BLaER1 (cell line): Measurements from ENCODE around the gene P2RX2.
A peak's percentile ranks its signal among the peaks of the same experiment; 100 is the strongest.

ENCODE experiments used
- H3K27ac ChIP-seq: shearing (Covaris generic); formaldehyde crosslinking; 2 replicates; pipeline ENCODE4 v1.8.1; 2022
- H3K27me3 ChIP-seq: shearing (Covaris generic); formaldehyde crosslinking; 2 replicates; pipeline ENCODE4 v1.8.1; 2022
- H3K36me3 ChIP-seq: shearing (Covaris generic); formaldehyde crosslinking; 2 replicates; pipeline ENCODE4 v1.8.1; 2022
- H3K4me1 ChIP-seq: shearing (Covaris generic); formaldehyde crosslinking; 2 replicates; pipeline ENCODE4 v1.8.1; 2022
- H3K4me2 ChIP-seq: shearing (Covaris generic); formaldehyde crosslinking; 2 replicates; pipeline ENCODE4 v1.8.1; 2022
- H3K4me3 ChIP-seq: shearing (Covaris generic); formaldehyde crosslinking; 2 replicates; pipeline ENCODE4 v1.8.1; 2022
- H3K9ac ChIP-seq: shearing (Covaris generic); formaldehyde crosslinking; 2 replicates; pipeline ENCODE4 v1.8.1; 2022
- H3K9me3 ChIP-seq: shearing (Covaris generic); formaldehyde crosslinking; 2 replicates; pipeline ENCODE4 v1.8.1; 2022
- H4K20me1 ChIP-seq: shearing (Covaris generic); formaldehyde crosslinking; 2 replicates; pipeline ENCODE4 v1.8.1; 2022
- Cebpa-rat ChIP-seq: shearing (Covaris generic); IDR thresholded peaks from 2 replicates; pipeline ENCODE4 v1.8.1; 2022

The P2RX2 gene

DNA sequence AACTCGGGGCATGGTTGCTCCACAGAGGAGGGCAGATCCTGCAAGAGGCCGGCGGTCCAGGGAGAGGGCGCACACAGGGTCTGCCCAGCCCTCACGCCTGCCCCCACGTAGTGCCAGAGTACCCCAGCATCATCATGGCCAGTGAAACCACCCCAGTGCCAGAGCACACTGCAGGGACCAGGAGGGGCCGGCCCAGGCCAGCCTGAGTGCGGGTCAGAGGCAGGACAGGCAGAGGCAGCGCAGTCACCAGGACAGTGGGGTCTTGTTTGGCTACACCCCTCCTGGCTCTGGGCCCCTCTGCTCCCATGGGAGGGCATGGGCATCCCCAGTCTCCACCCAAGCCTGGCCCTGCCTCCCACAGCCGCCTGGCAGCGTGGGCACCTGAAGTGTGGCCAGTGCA is 42.9 kb upstream of the P2RX2 start:
- Histone ChIP-seq H3K27me3 (no peaks in the 10 kb centered on the region), H4K20me1 (peaks cover 99% of the 10 kb centered on the region), H3K4me3 (no peak overlapping the region), H3K4me1 (peaks cover 12% of the 10 kb centered on the region; the same call in 1 of the 2 replicates), H3K36me3 (peaks cover 98% of the 10 kb centered on the region), H3K9me3 (no peaks in the 10 kb centered on the region), H3K4me2 (no peak overlapping the region), H3K9ac (no peak overlapping the region), H3K27ac (no peak overlapping the region)
- TF ChIP-seq Cebpa-rat, result no peak

DNA sequence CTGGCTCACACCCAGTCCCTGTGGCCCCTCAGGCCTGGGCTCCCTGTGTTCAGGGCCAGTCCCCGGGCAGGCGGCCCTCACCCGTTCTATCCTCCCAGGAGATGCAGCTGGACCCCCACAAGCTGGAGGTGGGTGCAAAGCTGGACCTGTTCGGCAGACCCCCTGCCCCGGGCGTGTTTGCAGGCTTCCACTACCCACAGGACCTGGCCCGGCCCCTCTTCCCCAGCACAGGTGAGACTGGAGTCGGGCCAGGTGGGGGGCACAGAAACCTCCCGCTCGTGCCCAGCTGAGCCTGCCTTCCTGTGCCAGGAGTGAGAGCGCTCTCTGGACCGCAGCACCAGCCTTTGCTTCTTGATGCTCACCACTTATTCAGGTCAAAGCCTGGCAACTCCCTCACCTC is 41.9 kb upstream of the P2RX2 start:
- Histone ChIP-seq H3K9ac (no peak overlapping the region), H3K4me2 (no peak overlapping the region), H3K36me3 (peaks cover 100% of the 10 kb centered on the region), H3K27me3 (no peaks in the 10 kb centered on the region), H3K27ac (no peak overlapping the region), H3K4me3 (no peak overlapping the region), H4K20me1 (peaks cover 100% of the 10 kb centered on the region), H3K9me3 (no peaks in the 10 kb centered on the region), H3K4me1 (peaks cover 12% of the 10 kb centered on the region; the same call in 1 of the 2 replicates)
- no peak for TF ChIP-seq Cebpa-rat

DNA sequence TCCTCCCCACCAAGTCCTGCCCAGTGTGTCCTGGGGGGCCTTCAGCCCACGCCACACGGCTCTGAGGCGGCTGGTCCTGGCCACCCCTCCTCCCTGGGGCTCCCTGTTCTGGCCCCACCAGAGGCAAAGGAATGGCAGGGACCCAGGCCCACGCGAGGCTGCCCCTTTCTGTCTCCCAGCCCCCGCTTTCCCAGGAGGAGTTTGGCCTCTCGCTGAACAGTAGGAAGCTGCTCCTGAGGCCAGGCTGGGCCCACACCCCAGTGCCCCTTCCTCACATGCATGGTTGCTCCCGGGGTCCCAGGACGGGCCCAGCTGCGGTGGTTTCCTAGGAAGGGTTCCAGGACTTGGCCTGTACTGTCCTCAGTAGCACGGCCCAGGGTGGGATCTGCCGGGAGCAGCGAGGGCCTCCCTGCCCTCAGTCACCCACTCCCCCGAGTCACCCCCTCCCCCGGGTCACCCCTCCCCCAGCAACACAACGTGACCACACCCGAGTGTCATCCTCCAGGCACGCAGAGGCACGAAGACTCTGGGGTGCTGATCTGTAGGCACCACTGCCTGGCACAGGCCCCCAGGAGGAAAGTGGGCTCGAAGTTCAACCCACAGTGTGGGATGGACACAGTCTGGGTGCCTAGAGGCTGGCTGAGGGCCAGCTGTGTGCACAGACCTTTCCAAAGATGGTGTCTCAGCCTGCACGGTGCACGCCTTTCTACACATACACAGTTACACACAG is 41.2 kb upstream of the P2RX2 start:
- peaks cover 98% of the 10 kb centered on the region for H4K20me1 ChIP-seq
- no peaks in the 10 kb centered on the region for H3K9me3 ChIP-seq
- H3K9ac ChIP-seq, result no peak overlapping the region
- no peak for TF ChIP-seq Cebpa-rat
- no peaks in the 10 kb centered on the region for H3K27me3 ChIP-seq
- no peak overlapping the region for H3K4me3 ChIP-seq
- H3K36me3 ChIP-seq, result peaks cover 99% of the 10 kb centered on the region
- peaks cover 12% of the 10 kb centered on the region; the same call in 1 of the 2 replicates for H3K4me1 ChIP-seq
- H3K27ac ChIP-seq, result peak overlapping the region; percentile 9; the same call in 1 of the 2 replicates
- H3K4me2 ChIP-seq, result no peak overlapping the region

DNA sequence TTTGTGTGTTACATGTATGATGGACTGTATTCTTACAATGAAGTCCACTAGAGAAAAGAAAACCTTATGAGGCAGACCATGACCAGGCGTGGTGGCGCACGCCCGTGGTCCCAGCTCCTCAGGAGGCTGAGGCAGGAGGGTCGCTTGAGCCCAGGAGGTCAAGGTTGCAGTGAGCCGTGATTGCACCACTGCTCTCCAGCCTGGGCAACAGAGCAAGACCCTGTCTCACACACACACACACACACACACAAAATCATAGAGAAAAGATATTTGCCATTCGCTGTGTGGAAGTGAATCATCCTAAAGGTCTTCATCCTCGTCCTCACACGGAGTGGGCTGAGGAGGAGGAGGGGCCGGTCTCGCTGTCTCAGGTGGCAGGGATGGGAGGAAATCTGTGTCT is 40.5 kb upstream of the P2RX2 start:
- Histone ChIP-seq H3K9me3 (no peaks in the 10 kb centered on the region), H3K9ac (no peak overlapping the region), H3K27ac (no peak overlapping the region), H3K4me3 (no peak overlapping the region), H4K20me1 (peaks cover 98% of the 10 kb centered on the region), H3K36me3 (peaks cover 99% of the 10 kb centered on the region), H3K4me2 (no peak overlapping the region), H3K4me1 (peaks cover 12% of the 10 kb centered on the region; the same call in 1 of the 2 replicates), H3K27me3 (no peaks in the 10 kb centered on the region)
- no peak for TF ChIP-seq Cebpa-rat

DNA sequence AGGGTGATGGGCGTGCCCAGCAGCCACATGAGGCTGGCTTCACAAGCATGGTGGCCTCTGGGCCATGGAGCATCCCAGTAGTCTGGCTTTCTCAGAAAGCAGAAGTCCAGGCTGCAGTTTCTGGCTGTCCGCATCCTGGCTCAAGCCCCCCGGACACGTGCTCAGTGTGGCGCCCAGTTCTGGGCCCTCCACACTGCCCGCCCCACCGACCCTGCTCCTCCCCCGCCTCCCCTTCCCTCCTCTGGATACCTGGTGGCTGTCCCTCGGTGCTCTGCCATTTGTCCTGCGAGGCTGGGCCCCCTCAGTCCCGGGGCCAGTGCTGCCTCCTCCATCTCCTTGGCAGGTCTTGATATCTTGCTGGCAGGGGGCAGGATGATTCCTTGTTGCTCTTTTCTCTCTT is 39.8 kb upstream of the P2RX2 start:
- TF ChIP-seq Cebpa-rat, result no peak
- Histone ChIP-seq H3K4me3 (no peak overlapping the region), H3K27me3 (no peaks in the 10 kb centered on the region), H3K4me1 (peaks cover 12% of the 10 kb centered on the region; the same call in 1 of the 2 replicates), H3K27ac (no peak overlapping the region), H3K9me3 (no peaks in the 10 kb centered on the region), H3K4me2 (no peak overlapping the region), H3K36me3 (peaks cover 99% of the 10 kb centered on the region), H3K9ac (no peak overlapping the region), H4K20me1 (peaks cover 98% of the 10 kb centered on the region)

DNA sequence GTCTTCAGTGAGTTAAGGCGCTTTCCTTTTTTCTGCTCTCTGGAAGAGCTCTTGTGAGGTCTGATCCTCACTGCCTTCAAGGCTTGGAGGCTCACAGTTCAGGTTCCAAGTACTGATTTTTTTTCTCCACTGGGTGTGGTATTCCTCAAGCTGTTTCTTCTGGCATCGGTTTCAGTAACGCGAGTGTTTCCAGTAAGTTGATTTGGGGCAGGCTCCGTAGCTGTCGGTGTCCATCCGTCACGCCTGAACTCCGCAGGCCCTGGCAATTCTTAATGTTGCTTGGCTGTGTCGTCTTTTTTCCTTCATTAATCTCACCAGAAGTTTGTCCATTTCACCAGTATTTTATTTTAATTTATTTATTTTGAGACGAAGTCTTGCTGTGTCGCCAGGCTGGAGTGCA is 38.8 kb upstream of the P2RX2 start:
- no peak overlapping the region for H3K4me2 ChIP-seq
- H3K9me3 ChIP-seq, result no peaks in the 10 kb centered on the region
- peaks cover 12% of the 10 kb centered on the region; the same call in 1 of the 2 replicates for H3K4me1 ChIP-seq
- peaks cover 99% of the 10 kb centered on the region for H3K36me3 ChIP-seq
- H3K27me3 ChIP-seq, result no peaks in the 10 kb centered on the region
- H3K9ac ChIP-seq, result no peak overlapping the region
- H3K27ac ChIP-seq, result no peak overlapping the region
- H4K20me1 ChIP-seq, result peaks cover 98% of the 10 kb centered on the region
- no peak overlapping the region for H3K4me3 ChIP-seq
- TF ChIP-seq Cebpa-rat, result no peak

DNA sequence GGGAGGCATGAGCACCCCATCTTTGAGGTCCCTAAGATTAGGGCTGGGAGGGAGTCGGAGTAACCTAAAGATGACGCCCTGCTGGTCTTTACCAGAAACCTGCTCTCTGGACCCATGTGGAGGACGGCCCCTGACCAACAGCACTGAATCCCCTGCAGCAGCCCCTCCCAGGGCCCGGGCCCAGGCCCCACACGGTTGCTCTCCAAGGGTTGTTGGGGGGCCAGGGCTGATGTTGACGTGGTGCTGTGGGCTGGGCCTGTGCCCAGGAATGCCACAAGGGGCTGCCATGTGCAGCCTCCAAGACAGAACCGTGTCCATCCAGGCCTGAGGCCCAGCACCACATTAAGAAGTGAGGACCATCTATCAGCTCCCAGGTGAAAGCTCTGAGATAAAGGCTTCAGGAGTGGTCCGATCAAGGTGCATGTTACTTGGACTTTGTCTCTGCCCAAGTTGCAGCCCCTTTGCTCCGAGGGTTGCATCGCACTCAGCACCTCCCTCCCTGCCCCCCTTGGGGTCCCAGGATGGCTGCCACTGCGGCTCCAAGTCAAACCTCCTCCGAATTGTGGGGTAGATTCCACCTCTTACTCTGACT is 37.8 kb upstream of the P2RX2 start:
- no peaks in the 10 kb centered on the region for H3K27me3 ChIP-seq
- peaks cover 92% of the 10 kb centered on the region for H3K36me3 ChIP-seq
- H3K4me3 ChIP-seq, result no peak overlapping the region
- no peaks in the 10 kb centered on the region for H3K9me3 ChIP-seq
- no peak overlapping the region for H3K27ac ChIP-seq
- TF ChIP-seq Cebpa-rat, result no peak
- H3K4me2 ChIP-seq, result no peak overlapping the region
- peaks cover 8% of the 10 kb centered on the region; the same call in 1 of the 2 replicates for H3K4me1 ChIP-seq
- H4K20me1 ChIP-seq, result peaks cover 98% of the 10 kb centered on the region
- no peak overlapping the region for H3K9ac ChIP-seq

DNA sequence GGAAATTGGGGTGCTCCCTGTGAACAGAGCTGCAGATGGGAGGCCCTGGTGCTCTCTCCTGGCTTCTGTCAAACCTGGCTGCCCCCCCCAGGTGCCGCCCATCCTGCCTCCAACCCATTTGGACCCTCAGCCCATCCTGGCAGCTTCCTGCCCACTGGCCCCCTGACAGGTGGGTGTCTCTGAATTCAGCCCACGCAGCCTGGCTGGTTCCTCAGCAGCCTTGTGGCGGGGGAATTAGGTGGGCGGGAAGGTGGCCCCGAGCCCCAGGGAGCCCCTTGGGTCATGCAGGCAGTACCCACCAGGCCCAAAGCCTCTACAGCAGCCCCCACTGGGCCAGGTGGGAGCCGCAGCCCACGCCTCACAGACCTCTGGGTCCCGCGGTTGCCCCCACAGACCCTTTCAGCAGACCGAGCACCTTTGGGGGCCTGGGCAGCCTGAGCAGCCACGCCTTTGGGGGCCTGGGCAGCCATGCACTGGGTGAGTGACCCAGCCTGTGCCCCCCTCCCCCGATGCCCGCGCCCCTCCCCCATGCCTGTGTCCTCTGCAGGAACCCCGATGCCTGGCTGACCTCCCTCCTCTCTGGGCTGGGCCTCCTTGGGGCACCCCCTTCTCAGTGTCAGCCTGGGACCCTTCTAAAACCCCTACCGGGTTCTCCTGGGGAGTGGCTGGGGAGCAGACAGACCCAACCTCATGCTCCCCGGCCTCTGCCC is 37.1 kb upstream of the P2RX2 start:
- Histone ChIP-seq H3K4me2 (no peak overlapping the region), H3K4me3 (no peak overlapping the region), H4K20me1 (peaks cover 94% of the 10 kb centered on the region), H3K4me1 (0 out of 2 replicates have a peak, but pooled peaks cover 6% of the 10 kb centered on the region), H3K36me3 (peaks cover 85% of the 10 kb centered on the region), H3K9ac (no peak overlapping the region), H3K9me3 (no peaks in the 10 kb centered on the region), H3K27ac (no peak overlapping the region), H3K27me3 (no peaks in the 10 kb centered on the region)
- no peak for TF ChIP-seq Cebpa-rat

DNA sequence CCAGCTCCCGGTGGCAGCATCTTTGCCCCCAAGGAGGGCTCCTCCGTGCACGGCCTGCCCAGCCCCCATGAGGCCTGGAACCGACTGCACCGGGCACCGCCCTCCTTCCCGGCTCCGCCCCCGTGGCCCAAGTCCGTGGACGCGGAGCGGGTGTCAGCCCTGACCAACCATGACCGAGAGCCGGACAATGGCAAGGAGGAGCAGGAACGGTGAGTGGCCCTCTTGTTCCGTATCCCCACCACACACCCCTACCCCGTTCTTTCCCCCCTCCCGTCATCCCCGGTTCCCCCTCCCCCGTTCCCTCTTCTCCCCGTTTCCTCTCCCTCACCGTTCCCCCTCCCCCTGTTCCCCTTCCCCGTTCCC is 36.5 kb upstream of the P2RX2 start:
- no peak for TF ChIP-seq Cebpa-rat
- H3K9me3 ChIP-seq, result no peaks in the 10 kb centered on the region
- H3K4me1 ChIP-seq, result 0 out of 2 replicates have a peak, but pooled peaks cover under 1% of the 10 kb centered on the region
- peaks cover 79% of the 10 kb centered on the region for H3K36me3 ChIP-seq
- no peak overlapping the region for H3K9ac ChIP-seq
- no peak overlapping the region for H3K4me2 ChIP-seq
- no peak overlapping the region for H3K27ac ChIP-seq
- peaks cover 88% of the 10 kb centered on the region for H4K20me1 ChIP-seq
- no peak overlapping the region for H3K4me3 ChIP-seq
- H3K27me3 ChIP-seq, result no peaks in the 10 kb centered on the region
